HepG2 (cell line): ENCODE data around the gene EYA3. TPM values are rescaled to one million over a fixed set of nuclear protein-coding genes. Genes with fewer than 3 reads are reported as not detected.

Source experiments
- ARHGAP35 ChIP-seq: sonication (generic); formaldehyde crosslinking; IDR thresholded peaks from 2 replicates; pipeline ENCODE4 v1.9.0; 2022; ENCODE audit warnings: mild to moderate bottlenecking, inconsistent platforms, moderate library complexity, missing genetic modification reagents, borderline replicate concordance
- ELK4 ChIP-seq: sonication (generic); formaldehyde crosslinking; IDR thresholded peaks from 2 replicates; pipeline ENCODE4 v1.9.0; 2021; ENCODE audit warnings: missing genetic modification reagents, borderline replicate concordance
- HNF1B ChIP-seq: sonication (generic); formaldehyde crosslinking; IDR thresholded peaks from 2 replicates; pipeline ENCODE4 v1.5.1; 2020; ENCODE audit warnings: mild to moderate bottlenecking, moderate library complexity, missing genetic modification reagents
- RNF219 ChIP-seq: sonication (generic); formaldehyde crosslinking; IDR thresholded peaks from 2 replicates; pipeline ENCODE4 v1.5.0; 2020; ENCODE audit warnings: mild to moderate bottlenecking, missing genetic modification reagents
- ZHX2 ChIP-seq, 2 experiments: sonication (generic) in 1 of 2; formaldehyde crosslinking in 1 of 2; IDR thresholded peaks; 2 replicates each; pipeline versions ENCODE4 v1.6.1 to v1.9.0; 2014 to 2022; ENCODE audit warnings: antibody characterized with exemption in 1 of 2, borderline replicate concordance in 1 of 2, inconsistent platforms in 1 of 2, low read depth in 1 of 2, missing genetic modification reagents in 1 of 2
- ZNF256 ChIP-seq: sonication (generic); formaldehyde crosslinking; conservative IDR thresholded peaks from 2 replicates; pipeline ENCODE4 v1.4.0; 2020; ENCODE audit warnings: missing genetic modification reagents
- polyA plus RNA-seq, 8 experiments: library from polyadenylated mRNA; depleted of rRNA in 3 of 8; stranded (reverse) in 7 of 8; unstranded in 1 of 8; fragments of >200 nt; fragmentation: Illumina TruSeq in 4 of 8; extraction: Trizol in 4 of 8; gene quantifications; 2 replicates each; pipeline versions ENCODE4 v1.2.1 to v1.2.3, GENCODE V29; 2011 to 2016; ENCODE audit warnings: low read depth in 4 of 8, missing spikeins in 1 of 8, mixed read lengths in 1 of 8; ENCODE audit not compliant: insufficient read depth in 1 of 8
- total RNA-seq, 5 experiments: library from RNA; depleted of rRNA; stranded (reverse); fragments of >200 nt; fragmentation: Illumina TruSeq; extraction: Trizol; gene quantifications; 2 replicates each; pipeline ENCODE4 v1.2.3, GENCODE V29; 2016; ENCODE audit warnings: low read depth in 1 of 5

Gene EYA3
- total and polyA plus RNA-seq, 2 of the 13 experiments (the other 11 are each of a cell fraction or from before 2014, with no cell fraction given) = 13.9 to 19.7 TPM

- TF ChIP-seq ARHGAP35 (CRISPR knock-in tag) (no peak), ELK4 (CRISPR knock-in tag) (no peak), ZNF256 (CRISPR knock-in tag) (no peak), RNF219 (CRISPR knock-in tag) (no peak), ZHX2 (IDR thresholded peaks at IDR 0.05; ENCODE audit: low read depth) (no peak), ZHX2 (CRISPR knock-in tag; IDR thresholded peaks at IDR 0.05; ENCODE audit: borderline replicate concordance) (no peak), HNF1B (CRISPR knock-in tag) (no peak)
Observed at GRCh38 chr1:28113242-28113572, 24.8 kb upstream of the EYA3 start (continued).
